HG03571 (cell line): ENCODE data around the gene EYS.
"Not testable (repeated sequence)": the region's sequence is repeated elsewhere in the genome, so short reads cannot be mapped to it uniquely, and the experiment has no call there.

Experiments used
- ATAC-seq: cut with Tn5 transposase; IDR thresholded peaks from one replicate; pipeline ENCODE4 v1.9.1; 2021; ENCODE audit not compliant: unreplicated experiment

Gene EYS

DNA sequence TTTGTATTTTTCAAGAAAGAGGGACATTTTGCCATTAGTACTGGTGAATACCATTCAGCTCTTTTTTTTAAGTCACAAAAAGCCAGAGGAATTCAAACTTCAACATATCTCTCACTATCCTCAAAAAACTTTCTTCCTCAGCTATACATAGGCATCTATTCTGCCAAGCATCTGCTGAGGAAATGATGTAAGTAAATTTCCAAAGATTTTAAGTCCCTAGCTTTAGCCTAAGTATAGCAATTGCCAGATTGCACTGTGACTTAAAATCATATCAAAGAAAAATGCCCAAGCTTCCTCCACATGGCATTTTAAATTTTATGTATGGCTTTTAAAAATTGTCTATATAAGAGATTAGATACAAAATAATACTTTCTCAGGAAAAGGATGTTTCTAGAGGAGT is 237.4 kb downstream of the EYS start:
- ATAC-seq = no peak

DNA sequence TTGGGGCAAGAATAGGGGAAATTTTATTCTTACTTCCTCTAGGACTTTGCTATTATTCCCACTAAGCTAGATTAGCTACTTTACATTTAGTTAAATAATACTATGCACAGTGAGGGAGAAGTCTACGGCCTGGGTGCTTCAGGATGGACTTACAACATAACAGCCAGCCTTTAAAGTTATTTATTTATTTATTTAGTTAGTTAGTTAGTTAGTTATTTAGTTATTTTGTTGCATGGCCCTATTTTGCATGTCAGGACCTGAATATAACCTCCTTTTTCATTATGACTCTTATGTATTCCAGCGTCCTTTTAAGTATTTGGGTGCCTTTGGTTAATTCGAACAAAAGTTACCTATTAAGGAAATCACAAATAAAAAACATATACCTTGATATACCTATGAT is 238.7 kb downstream of the EYS start:
- no peak for ATAC-seq

DNA sequence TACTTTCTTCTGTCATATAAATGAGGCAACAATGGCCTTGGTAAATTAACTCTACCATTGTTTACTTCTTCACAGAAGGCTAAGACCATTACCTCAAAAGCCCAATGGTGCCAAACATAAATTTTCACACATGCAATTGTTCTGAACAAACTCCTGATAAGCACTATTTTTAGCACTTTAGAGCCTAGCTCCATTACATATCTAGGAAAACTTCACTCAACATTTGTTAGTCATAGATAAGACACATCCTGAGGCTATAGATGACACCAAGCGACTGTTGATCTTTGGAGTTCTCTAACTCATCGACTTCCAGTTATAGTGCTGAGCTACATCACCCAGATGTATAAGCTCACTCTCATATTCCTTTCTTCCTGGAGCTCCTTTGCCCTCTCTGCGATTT is 245.9 kb downstream of the EYS start:
- ATAC-seq = no peak

DNA sequence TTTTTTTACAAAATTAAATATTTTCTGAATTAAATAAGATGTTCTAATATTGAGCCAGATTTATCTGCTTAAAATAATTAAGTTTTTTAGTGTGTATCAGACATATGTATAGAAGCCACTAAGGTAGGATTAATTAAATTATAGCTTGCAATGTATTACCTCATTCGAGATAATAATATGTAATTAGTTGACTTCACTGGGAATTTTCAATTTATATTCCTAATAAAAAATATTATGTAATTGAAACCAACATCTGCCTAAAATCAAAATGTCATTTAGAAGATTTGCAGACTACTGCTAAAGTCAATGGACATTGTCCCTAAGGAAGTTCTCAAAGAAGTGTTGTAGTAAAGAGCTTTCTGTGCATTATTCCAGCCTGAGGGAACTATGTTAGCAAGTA is 254.7 kb downstream of the EYS start:
- no peak for ATAC-seq

DNA sequence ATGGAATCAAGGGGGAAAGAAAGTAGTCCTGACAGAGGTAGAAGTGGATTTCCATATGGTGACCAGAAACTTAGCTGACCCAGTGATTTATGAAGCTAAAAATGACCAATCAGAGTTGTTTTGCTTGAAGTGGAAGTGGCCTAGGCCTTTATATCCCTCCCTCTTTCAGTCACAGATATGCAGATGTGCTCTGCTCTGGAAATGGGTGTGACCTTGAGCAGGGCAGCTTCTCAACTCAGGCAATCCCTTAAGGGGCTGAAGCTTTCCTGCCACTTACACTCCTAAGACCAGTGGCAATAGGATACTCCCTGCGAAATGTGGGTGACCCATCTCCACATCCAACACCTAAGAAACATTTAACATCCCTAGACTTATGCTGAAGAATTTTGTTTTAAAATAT is 256.6 kb downstream of the EYS start:
- ATAC-seq = no peak

DNA sequence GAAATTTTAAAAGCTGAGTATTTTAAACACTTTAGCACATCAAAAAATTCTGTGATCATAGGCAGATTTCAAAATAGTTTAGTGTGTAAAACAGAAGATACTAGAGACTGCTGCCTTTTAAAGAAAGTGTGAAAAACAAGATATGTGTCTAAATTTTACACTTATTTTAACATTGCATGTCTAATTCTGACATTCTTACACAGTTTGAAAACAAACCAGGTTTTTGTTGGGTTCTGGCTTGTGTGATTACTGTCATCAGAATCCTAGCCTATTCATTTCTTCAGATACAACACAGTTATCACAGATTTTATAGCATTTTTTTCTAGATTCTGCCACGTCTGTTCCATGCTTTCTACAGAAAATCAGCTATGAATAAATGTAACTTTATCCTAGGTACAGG is 257.1 kb downstream of the EYS start:
- no peak for ATAC-seq

DNA sequence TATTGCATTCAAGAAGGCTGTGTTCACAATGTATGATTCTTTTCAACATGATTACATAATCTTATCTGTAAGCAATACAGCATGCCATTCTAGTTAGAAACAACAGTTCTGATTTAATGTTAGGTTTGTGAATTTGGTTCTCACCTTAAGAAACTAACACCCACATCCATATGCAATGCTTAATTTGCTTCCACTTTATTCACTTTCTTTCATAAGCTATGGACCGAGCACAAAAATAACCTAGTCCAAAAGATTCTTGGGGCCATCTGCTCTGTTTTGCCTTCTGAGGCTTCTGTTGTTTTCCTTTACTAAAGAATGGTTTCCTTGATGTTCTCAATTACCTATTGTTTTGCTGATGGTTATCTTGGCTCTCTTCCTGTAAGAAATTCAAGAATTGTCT is 258.2 kb downstream of the EYS start:
- ATAC-seq = no peak

DNA sequence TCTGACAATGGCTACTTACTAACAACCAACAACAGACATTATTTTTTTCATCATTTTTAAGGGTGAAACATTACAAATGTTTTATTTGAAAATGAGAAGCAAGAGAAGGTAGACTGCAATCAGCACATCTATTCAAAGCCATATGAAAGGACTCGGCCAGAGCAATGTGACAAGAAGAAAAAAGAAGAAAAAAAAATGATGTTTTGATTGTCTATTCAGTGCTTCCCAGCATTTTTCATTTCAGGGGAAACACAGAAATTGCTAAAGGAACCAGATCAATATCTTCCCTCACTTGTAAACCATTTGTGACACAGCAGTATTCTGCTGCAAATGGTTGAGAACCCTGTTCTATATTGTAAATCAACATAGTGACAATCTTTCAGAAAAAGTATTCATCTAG is 270.7 kb downstream of the EYS start:
- ATAC-seq = no peak

DNA sequence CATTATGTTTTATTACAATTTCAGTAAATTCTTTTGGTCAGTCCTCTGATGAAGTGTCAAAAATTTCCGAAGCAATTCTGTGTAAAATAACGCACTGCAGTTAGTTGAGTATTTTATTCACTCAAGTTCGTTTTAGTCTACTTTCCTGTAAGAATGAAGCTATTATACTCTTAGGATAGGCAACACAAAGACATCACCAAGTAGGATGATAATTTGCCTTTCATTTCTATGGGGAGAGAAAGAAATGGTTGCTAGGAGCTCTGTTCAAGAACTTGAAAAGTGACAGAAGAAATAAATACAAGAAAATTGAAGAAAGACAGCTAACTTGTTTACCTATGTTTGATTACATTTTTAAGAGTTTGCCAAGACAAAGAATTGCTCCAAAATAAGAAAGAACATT is 290.4 kb downstream of the EYS start:
- ATAC-seq = no peak

DNA sequence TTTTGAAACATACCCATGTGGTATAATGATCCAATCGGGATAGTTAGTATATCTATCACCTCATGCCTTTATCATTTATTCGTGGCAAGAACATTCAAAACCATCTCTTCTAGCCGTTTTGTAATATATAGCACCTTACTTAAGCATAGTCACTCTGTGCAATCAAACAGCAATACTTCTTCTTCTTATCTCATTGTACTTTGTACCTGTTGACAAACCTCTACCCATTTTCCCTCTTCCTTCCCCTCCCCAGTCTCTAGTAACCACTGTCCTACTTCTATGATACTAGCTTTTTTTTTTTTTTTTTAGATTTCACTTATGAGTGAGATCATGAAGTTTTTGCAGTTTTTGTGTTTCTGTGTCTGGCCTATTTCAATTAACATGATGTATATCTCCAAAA is 296.7 kb downstream of the EYS start:
- no peak for ATAC-seq

DNA sequence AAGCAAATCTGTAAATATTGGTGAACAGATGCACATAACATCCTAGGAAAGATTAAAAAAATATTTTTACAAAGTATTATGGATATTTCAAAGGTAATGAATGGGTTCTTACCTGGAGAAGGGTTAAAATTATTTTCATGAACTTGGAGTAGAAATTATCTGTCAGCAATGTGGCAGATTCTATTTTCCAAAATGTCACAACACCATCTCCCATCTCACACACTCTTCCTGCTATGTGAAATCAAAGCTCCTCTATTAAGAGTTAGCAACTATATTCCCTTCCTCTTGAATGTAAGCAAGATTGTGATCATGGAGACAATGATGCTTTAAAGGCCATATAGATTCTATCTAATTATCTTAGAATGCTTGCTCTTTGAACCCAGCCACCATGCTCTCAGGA is 304.5 kb downstream of the EYS start:
- no peak for ATAC-seq

DNA sequence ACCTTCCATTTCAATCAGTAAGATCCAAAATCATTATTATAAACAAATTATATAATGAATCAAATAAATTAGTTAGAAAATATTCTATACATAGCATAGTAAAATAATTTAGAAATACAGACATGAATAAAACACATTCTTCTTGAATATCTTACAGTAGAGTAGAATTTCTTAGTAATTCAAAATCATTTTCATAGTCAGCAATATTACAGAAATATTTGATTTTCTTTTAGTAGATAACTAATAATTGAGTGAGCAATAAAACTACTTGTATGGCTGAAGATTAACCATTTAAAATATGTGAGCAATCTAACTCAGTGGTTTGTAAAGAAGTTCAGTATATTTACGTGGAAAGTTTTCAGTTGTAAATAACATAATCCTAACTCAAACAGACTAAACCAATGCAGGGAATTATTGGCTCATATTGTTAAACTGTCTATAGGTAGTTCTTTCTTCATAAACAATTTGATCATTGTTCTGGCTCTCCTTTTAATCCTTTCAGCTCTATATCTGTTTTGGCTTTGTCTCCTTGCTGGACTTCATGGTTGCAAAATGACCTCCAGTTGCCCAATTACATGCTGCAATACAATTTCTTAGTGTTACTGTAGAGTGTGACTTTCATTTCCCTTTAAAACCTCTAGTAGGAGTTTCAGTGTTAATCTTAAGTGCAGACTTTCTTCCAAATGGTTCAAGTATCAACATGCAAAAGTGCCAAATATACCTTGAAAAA is 307.5 kb downstream of the EYS start:
- no peak for ATAC-seq

DNA sequence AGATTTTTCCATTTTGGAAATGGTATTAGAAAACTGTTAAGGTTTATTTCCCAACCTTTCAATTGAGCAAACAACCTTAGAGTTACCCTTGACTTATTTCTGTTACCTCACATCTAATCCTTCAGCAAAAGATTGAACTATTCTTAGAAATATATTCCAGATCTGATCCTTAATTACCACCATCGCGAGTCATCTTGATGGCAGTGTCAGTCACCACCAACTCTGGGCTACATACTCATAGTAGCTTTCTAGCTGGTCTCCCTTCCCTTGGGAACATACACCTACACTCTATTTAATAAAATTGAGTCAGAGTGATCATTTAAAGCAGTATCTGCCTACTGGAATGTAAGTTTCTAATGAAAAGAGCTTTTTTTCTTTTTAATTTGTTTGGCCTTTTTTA is 308.2 kb downstream of the EYS start:
- no peak for ATAC-seq

DNA sequence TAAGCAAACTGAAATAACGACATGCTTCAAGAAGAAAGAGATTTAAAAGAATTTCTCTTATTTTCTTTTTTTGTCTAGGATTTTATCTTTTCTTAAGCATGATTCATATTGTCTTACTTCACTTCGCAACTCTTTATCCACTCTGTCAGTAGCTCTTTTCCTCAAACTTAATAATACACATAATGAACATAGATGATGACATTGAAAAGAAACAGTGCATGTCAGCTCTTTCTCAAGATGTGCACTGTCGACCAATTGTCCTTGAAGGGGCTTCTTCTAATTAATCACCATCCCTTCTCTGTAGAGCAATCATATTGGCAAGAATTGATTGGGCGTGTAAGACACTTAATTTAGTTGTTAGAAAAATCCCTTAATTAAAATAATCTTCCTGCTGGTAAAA is 356.5 kb downstream of the EYS start:
- no peak for ATAC-seq

DNA sequence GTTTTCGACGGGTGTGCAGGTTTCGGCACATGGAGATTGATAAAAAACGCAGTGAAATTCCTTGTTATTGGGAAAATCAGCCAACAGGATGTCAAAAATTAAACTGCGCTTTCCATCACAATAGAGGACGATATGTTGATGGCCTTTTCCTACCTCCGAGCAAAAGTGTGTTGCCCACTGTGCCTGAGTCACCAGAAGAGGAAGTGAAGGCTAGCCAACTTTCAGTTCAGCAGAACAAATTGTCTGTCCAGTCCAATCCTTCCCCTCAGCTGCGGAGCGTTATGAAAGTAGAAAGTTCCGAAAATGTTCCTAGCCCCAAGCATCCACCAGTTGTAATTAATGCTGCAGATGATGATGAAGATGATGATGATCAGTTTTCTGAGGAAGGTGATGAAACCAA is 404.4 kb downstream of the EYS start:
- ATAC-seq = not testable (repeated sequence)

DNA sequence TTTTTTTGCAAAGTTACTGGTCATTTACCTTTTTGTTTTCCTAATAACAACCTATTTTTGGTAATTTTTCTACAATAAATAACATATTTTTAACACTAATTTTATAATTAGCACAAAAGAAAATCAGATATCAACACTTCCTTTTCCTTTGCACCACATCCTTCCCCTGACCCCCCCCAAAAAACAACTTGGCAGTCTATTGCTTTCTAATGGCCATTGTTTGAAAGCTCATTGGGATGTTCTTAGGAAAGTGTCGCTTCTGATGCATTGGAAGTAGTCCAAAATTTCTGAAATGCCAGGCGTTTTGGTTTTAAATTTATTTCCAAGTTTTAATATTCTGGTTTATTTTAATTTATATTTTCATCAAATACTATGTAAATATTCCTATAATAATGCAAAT is 407.8 kb downstream of the EYS start:
- no peak for ATAC-seq

DNA sequence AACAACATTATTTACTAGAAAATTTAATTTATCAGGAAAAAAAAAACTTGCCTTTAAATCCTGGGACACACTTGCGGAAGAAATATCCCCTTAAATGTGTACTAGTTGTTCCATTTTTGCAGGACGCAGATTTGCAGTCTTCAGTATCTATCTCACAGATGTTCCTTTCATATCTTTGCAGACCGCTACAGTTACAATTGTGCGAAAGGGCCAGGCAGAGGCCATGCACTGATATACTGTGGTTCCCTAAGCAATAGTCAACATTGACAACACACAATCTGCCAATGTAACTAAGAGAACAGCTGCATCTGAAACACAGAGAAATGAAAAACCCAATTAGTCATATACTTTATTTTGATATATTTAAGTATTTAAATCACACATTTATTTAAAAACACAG is 411.2 kb downstream of the EYS start:
- ATAC-seq = no peak

DNA sequence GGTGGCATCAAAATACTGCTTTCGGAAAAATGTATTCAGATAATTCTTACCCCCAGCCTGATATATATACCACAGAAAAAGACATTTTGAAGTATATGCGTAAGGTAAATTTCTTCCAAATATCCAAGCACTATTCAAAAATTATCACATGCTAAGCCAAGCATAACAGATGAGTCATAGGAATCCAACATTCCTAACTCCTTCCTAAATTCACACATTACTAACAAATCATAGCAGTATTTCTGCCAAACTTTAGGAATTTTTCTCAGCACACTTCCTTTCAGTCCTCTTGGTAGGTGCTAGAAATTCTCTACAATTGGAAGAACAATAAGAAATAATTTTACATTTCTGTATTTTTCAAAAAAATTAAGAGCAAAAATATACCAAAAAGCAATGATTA is 417.5 kb downstream of the EYS start:
- no peak for ATAC-seq

DNA sequence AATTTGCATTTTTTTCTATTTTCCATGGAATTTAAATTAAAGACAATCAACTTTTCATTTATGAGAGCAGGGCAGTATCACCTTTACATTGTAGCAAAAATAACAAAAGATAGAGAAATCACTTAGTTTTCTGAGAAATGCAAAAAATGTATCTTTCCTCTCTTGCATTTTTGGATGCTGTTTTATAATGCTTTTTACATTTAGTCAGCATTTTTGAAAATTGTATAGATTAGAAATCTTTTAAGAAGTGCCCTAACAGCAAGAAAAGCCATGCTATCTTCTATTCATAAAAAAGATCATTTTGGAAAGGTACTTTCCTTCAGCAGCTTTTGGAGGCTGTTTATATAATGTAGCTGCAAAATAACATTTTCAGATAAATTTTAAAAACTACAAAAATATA is 421.8 kb downstream of the EYS start:
- no peak for ATAC-seq

DNA sequence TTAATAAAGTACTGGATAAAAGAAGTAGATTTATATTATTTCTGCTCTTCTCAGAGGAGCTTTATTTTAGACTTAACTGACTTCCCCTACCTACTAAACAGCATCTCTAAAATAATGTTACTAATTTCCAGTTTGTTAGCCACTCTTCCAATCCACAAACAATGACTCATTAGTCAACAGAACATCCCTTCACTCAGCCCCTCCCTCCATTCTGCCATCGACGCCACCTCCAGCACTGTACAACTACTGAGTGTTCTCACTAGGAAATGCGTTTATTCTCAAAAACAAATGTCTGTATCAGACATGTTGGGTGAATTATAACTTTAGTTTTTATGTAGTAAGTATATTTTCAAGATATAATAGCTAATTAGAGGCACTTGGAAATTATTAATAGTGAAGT is 427.0 kb downstream of the EYS start:
- no peak for ATAC-seq

DNA sequence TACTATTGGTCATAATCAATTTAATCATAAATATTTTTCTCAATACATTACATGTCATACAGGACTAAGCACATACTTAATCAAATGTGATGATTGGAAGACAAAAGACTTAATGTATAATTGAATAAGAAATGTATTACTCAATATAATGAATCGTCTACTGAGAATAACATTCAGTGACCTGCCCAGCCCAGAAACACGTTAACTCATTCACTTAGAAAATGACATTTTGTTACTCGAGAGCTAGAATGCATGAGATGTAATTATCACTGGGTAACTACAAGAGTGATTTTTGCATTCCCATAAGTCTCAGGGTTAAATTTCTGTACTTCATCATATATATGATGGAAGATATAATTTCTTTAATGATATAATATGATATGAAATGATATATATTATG is 444.8 kb downstream of the EYS start:
- no peak for ATAC-seq

DNA sequence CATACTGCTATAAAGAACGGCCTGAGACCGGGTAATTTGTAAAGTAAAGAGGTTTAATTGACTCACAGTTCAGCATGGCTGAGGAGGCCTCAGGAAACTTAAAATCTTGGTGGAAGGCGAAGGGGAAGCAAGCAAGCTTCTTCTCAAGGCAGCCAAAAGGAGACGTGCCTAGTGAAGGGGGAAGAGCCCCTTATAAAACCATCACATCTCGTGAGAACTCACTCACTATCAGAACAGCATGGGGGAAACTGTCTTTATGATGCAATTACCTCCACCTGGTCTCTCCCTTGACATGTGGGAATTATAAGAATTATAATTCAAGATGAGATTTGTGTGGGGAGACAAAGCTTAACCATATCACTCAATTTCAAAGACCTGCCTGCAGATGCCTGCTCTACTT is 447.0 kb downstream of the EYS start:
- no peak for ATAC-seq

DNA sequence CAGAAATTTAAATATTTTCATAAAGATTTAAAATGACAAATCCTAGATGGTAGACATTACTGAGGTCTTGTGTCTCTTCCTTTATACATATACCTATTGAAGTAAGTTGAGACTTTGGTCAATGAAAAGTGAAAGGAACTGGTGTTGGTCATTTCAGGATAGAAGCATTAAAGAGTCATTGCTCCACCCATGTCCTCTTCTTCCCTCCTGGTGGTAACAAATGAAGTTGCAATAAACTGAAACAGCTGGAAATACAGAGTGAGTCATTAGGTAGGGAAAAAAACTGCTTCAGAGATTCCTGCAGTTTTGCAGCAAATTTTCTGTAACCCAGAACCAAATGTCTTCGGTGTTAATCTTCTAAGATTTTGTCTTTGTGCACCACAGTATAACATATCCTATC is 448.0 kb downstream of the EYS start:
- no peak for ATAC-seq

DNA sequence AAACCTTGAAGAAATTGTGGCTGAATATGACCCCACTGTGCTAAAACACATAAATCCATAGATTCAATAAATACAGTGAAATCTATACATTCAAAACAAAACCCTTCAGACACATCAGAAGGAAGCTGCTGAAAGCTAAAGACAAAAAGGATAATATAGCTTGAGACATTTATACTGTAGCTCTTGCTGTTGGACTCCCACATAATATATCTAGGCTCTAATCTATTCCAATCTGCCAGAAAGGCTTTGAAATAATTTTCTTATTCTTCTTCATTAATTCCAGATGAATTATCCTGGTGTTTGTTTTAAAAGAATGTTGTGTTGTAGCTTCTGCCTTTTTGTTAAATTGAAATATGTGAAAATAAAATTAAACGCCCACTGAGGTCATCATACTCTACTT is 454.0 kb downstream of the EYS start:
- ATAC-seq = no peak
